SW 1271 (cell line): ENCODE data around the gene DAP3.
A peak's percentile ranks its signal among the peaks of the same experiment; 100 is the strongest.
"Not testable (repeated sequence)": the region's sequence is repeated elsewhere in the genome, so short reads cannot be mapped to it uniquely, and the experiment has no call there.

Source experiments
- DNase-seq, 2 experiments: peaks; one replicate each; lab custom pipeline; 2025; lab: John Stamatoyannopoulos, UW

DAP3 gene

GRCh38 chr1:155689081-155689607, at the start of gene DAP3:
Gene DAP3 (plus strand): TSS chr1:155689091. CDS start chr1:155709780, 20,689 bp downstream.
- not testable (repeated sequence) for DNase-seq

GRCh38 chr1:155640367-155640766, 48.5 kb upstream of the DAP3 start:
- DNase-seq, result no peak

GRCh38 chr1:155642559-155643180, 46.2 kb upstream of the DAP3 start:
- DNase-seq, result not testable (repeated sequence)

- no peak for DNase-seq
Measured at GRCh38 chr1:155643230-155643629, 45.7 kb upstream of the DAP3 start.

GRCh38 chr1:155645034-155645598, 43.8 kb upstream of the DAP3 start:
- DNase-seq, result no peak

GRCh38 chr1:155645648-155646047, 43.2 kb upstream of the DAP3 start:
- DNase-seq, result no peak

GRCh38 chr1:155646307-155646706, 42.6 kb upstream of the DAP3 start:
- no peak for DNase-seq

- peak; percentile 44 to 79 for DNase-seq
Measured at GRCh38 chr1:155648207-155649147, 40.4 kb upstream of the DAP3 start.

GRCh38 chr1:155649676-155650075, 39.2 kb upstream of the DAP3 start:
- DNase-seq, result no peak

GRCh38 chr1:155650231-155650757, 38.6 kb upstream of the DAP3 start:
- DNase-seq, result no peak

- DNase-seq, result no peak
Measured at GRCh38 chr1:155651861-155652661, 36.8 kb upstream of the DAP3 start.

- no peak for DNase-seq
Measured at GRCh38 chr1:155652951-155653350, 35.9 kb upstream of the DAP3 start.

GRCh38 chr1:155657463-155657862, 31.4 kb upstream of the DAP3 start:
- DNase-seq, result no peak

- DNase-seq, result not testable (repeated sequence)
Measured at GRCh38 chr1:155661239-155661638, 27.7 kb upstream of the DAP3 start.

GRCh38 chr1:155669233-155670162, 19.4 kb upstream of the DAP3 start:
- DNase-seq, result no peak

- DNase-seq, result no peak
Measured at GRCh38 chr1:155671750-155672149, 17.1 kb upstream of the DAP3 start.

- no peak for DNase-seq
Measured at GRCh38 chr1:155673003-155673402, 15.9 kb upstream of the DAP3 start.

GRCh38 chr1:155678027-155678426, 10.9 kb upstream of the DAP3 start:
- DNase-seq, result no peak

- not testable (repeated sequence) for DNase-seq
Measured at GRCh38 chr1:155678992-155679391, 9.9 kb upstream of the DAP3 start.

- no peak for DNase-seq
Measured at GRCh38 chr1:155680531-155680930, 8.4 kb upstream of the DAP3 start.
